Epidermal melanocyte (primary cell): ENCODE results near the gene PDE1C.

Source experiments
- DNase-seq: peaks from one replicate; pipeline ENCODE4 v3.0.0; 2011; ENCODE audit warnings: low spot score; ENCODE audit not compliant: insufficient read length

PDE1C gene

GRCh38 chr7:31716355-31716754, 353.9 kb downstream of the PDE1C start:
- DNase-seq = no peak

- no peak for DNase-seq
Observed at GRCh38 chr7:31710171-31710570, 360.0 kb downstream of the PDE1C start.

GRCh38 chr7:31707089-31707488, 363.1 kb downstream of the PDE1C start:
- DNase-seq = no peak

GRCh38 chr7:31705377-31705776, 364.8 kb downstream of the PDE1C start:
- no peak for DNase-seq

GRCh38 chr7:31702354-31702753, 367.9 kb downstream of the PDE1C start:
- DNase-seq = no peak
